ENCODE measurements around the gene ZMYND8.
"Not testable (repeated sequence)": the region's sequence is repeated elsewhere in the genome, so short reads cannot be mapped to it uniquely, and the experiment has no call there.

The ZMYND8 gene

DNA sequence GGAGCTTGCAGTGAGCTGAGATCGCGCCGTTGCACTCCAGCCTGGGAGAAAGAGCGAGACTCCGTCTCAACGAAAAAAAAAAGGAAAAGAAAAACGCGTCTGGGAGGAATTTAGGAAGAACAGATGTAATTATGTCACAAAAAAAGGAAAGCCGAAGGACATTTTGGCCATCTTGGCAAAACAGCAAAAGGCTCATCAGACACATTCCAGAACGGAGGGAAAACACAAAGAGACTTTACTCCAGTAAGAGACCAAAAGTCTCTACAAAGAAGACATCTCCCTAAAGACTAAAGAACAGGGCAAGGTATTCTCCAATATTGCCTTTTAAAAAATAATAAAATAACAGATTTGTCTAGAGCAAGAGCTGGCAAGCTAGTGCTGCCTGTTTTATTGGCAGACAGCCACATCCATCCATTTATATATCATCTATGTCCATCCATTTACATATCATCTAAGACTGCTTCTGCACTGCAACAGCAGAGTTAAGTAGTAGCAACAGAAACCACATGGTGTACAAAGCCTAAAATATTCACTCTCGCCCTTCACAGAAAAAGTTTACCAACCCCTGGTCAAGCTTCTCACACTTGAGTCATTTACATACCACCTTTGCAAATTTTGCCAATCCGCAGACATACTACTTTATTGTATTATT lies 133.9 kb downstream of the ZMYND8 start:
- DNase-seq: no peak

DNA sequence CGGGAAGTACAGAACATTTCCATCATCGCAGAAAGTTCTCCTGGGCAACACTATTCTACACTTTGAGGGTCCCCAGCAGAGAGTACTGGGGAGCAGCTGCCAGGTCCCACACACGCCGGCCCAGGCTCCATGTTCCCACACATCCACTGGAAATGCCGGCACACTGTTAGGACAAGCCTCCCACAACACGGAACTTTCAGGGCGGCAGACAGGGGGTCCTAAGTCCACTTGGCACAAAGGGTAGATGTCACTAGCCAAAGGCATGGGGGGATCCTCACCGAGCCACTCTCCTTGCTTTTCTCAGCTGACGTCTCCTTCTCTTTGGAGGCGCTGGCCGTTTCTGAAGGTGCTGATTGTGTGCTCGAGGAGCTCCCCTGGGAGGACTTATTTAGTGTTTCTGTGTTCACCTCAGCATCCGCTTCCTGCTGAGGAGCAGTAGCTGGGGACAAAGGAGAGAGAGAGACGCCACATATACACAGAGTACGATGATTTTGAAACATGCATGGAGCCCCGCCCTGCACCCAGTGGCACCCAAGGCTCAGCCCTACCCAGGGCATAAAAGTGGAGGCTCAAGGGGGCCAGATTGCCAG lies 135.4 kb downstream of the ZMYND8 start:
- no peak for DNase-seq

DNA sequence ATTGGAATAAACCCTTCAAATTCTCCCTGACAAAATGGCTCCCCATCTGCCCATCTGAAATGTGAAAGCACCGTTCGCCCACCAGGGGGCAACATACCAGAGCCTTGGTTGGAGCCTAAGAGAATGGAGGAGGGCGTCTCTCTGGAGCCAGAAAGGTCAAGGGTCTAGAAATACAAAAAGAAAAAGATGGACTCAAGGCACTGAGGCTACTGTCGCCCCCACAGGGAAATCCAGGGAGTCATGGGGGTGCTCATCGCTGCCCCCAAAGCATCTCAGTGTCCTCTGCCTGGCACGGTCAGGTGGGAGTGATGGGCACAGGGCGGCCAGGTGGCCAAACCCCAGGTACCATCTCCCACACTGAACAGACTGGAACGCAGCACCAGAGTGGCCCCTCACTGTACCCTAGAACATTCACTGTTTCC lies 136.3 kb downstream of the ZMYND8 start:
- DNase-seq: peak; percentile 14 to 31

DNA sequence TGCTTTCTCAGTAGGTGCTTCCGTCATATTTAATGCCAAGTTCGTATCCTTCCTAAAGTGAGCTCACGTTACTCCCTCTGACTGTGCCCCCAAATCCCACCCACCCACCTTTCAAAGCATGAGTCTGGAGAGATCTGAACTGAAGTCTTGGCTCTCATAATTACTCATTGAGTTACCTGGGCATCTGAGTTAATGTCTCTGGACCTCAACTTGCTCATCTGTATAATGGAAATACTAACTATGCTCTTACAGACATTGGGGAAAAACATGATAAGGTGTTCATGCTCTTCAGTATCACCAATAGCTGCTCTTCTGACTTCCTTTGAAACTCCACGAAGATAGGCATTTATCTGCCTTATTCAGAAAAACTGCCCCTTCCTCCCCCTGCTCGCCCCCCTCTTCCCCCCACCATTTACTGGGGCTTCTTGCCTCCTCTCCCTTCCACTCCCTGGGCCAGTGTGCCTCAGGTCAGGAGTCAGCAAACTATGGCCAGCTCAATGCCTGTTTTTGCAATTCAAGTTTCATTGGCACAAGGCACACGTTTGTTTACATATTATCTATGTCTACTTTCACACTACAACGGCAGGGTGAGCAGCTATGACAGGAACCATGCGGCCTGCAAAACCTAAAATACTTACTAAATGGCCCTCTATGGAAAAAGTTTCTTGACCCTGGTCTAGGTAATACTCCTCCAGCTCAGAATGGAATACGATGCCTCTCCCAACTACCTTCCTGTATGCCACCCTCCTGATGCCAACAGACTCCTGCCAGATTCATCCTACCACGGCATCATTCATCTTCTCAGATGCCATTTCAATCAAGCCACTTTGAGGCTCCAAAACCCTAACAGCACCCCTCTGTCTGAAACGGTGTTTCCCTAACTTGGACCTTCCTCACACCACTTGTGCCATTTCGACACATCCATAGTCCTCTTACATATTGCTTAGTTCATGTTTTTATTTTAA lies 138.7 kb downstream of the ZMYND8 start:
- DNase-seq: no peak

DNA sequence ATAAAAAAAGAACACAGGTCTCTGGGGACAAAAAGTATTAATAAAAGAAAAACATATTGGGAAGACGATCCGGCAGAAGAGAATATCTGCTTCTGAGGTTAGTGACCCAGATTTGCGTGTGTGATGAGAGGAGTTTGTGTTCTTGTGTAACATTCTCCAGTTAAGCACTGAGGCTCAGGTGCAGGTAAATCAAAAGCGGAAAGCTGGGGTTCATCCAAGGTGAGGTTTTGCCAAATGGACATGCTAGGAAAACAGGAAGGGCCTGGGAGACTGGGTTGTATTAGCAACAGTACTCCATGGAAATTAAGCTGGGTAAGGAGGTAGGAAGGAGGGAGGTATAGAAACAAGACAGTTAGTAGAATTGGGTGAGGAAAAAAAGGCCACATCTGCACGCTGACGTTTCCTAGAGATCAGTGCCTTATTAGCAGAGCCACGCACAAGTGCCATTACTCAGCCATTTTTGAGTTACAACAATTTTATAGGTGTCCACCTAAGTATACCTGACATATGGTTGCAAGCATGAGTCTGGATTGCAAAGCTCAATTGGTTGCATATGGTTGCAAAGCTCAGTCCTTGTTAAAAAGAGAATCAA lies 139.6 kb downstream of the ZMYND8 start:
- DNase-seq: no peak

DNA sequence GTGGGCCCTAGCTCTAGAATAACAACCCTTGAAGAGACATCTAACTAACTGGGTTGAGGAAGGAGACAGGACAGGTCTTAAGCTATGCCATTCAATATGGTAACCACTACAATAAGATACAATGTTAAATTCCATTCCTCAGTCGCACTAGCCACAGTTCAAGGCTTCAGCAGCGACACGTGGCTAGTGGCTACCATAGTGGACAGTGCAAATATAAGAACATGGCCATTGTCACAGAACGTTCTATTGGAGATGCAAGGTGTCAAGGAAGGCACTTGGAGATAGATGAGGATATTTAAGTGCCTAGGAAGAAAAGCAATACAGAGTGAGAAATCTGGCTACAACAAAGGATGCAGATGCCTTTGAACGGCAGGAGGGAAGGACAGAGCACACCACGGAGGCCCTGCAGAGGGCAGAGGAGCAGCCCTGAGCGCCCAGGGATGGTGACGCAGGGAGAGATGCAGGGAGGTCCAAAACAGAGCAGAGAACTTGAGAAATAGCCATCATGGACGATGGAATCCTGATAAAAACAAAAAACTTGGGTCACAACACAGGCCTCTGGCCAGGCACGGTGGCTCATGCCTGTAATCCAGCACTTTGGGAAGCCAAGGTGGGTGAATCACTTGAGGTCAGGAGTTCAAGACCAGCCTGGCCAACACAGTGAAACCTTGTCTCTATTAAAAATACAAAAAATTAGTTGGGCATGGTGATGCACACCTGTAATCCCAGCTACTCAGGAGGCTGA lies 140.7 kb downstream of the ZMYND8 start:
- DNase-seq: no peak

DNA sequence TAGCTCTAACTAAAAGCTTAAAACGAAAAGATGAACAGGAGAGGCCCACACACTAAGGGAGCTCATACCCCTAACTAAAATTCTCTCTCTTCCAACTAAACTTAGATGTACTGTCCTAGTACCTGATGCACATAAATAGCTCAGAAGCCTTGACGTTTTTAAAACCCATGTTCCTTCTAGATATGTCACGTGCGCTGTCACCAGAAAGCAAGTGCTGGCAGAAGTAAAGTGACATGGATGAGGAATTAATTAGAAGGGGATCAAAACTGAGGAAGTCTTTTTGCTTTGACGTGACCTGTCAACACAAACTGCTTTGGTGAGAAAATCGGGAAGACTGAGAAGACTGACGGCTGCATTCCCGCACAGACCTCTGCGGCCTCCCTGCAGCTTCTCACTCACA lies 142.5 kb downstream of the ZMYND8 start:
- DNase-seq: no peak

DNA sequence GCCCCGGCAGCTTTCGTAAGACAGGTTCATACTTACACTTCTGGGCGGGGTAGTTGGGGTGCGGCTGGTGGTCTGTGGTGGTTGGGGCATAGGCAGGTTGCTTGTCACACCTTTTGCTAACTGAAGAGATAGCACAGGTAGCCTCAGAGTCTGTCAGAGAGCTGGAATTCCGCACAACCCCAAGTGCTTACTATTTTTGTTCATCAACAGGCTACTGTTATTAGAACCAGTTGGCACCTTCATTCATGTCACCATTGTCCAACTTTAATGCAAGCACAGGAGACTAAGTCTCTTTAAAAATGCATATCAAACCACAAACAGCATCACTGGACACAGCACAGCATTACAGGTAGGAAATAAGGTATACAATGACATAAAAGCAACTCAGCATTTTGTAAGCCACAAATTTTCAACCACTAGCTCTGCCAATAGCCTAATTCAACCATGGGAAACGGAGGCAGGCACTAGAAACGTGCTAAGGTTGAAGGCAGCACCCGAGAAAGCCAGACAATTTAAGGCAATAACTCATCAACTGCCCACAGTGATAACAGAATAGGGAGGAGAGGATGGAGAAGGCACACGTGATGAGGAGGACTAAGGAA lies 143.8 kb downstream of the ZMYND8 start:
- no peak for DNase-seq

DNA sequence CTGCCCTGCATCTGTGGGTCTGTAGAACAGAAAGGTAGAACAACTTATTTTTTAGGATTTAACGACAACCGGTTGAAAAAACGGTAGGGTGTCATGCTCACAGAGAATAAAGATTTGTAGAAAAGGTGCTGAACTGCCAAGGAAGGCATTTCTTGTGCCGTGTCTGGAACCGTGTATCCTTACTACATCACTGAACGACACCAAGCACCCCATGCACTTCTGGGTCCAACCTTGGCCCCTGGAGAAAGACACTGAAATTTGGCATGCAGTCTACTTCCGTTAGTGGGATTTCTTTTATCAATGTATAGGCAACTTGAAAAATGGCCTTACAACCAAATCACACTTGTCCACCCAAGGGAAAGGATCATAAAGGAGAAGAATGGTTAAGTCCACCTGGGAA lies 145.5 kb downstream of the ZMYND8 start:
- no peak for DNase-seq

DNA sequence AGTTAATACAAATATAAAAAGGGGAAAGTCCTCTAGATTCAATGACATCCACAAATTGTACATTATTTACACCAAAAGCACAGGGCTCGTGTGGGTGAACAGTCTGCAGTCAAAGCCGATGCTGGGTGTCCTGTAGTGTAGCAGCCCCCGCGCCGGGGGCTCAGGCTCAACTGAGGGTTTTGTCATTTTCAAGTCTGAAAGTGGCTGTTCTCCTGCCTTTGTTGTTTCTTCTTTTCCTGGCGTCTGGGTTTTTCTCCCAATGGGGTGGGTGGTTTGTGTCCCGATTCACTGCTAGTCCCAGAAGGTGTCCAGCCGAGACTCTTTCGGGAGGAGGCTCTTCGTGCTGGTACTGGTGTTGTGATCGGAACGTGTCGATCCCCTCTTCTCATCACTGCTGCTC lies 146.0 kb downstream of the ZMYND8 start:
- no peak for DNase-seq

DNA sequence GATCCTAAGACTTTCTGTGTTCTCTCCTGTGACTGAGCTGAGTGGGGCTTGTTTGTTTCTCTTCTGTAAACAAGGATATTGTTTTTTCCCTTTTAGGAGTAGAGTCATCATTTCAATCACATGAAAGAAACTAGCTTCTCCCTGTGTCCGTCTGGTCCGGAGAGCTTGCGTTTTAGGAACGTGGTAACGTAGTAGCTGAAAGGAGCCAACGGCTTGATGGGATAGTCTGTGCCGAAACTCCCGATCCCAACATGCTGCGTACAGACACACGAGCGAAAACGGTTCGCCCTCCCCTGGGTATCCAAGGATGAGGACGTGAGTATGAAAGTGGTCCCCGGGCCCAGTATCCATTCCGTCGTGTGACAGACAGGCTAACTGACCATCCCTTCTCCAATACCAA lies 146.5 kb downstream of the ZMYND8 start:
- no peak for DNase-seq

DNA sequence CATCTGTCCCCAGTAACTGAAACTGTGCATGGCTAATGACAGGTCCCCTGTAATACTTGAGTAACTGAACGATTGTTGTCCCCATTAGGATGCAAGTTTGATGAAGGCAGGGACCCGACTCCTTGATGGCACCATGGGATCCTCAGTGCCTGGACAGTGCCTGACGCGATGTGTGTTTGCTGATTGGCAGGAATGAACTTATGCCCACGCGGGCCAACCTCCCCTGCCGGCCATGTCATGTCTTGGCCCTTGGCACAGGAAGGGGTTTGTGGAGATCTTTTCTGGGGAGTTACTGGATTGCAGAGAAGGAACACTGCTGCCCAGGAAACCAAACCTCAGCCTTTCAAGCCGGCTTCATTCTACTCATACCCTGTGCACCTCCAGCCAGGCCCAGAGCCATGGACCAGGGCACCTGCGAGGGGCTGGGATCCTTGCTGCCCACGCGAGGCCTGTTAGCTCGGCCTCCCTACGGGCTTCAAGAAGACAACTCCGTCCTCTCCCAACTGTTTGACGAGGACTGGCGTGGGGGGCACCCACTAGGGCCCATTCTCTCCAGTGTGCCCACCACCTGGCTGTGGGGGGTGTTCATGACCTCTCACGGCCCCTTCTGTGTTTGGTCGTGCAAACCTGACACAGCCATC lies 147.8 kb downstream of the ZMYND8 start:
- DNase-seq: no peak

DNA sequence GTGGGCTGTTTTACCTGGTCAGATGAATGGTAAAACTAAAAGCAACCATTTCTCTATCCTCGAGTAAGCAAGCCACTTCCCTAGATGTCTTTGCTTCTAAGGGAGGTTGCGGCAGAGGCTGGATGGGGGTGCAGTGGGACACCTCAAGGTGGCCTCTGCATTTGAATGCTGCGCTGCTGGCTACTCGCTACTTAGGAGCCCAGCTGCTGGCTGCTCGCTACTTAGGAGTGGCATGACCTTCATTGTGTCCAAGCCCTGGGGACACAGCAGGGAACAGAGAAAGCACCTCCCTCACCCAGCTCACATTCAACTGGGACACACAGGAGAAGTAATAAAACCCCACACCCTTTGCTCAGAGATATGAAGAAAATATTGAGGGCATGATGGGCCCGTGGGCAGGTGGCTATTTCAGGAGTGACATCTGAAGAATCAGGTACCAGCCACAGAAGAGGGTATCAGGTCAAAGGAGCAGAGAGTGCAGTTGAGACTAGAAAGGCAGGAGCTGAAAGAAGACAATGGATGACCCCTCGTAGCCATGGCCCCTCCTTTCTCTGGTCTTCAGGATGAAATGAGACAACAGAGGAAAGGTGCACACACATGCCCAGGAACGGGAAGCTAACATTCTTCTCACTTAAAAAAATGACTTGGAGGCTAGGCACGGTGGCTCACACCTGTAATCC lies 149.4 kb downstream of the ZMYND8 start:
- DNase-seq: no peak

DNA sequence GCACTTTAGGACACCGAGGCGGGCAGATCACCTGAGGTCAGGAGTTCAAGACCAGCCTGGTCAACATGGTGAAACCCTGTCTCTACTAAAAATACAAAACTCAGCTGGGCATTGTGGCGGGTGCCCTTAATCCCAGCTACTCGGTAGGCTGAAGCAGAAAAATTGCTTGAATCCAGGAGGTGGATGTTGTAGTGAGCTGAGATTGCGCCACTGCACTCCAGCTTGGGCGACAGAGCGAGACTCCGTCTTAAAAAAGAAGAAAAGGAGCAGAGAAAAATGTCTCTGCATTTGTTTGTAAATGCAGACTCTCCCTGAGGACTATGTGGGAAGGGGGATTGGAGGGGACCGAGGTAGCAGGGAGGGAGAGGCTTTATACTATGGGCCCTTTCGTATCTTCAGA lies 149.9 kb downstream of the ZMYND8 start:
- not testable (repeated sequence) for DNase-seq

DNA sequence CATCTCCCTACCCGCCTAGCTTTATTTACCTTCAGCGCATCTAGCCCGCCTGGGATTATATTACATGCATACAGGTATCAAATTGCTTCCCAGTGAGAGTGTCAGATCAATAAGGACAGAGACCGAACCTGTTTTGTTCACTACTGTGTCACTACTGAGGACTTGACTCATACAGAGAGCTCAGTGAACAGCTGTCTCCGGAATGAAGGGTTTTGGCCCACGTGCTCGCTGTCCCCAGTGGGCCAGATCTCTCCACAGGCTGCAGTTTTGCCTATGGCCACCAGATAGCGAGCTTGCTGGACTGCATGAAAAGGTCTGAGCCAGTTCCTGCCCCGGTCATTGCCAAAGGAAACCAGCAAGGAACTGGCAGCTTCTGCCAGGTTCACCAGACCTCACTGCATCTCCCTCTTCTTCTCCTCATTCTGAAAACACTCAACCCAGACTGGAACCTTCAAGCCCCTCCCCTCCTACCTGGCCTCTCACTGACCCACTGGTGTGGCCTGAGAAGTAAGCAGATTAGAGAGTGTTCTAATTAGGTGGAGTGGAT lies 150.8 kb downstream of the ZMYND8 start:
- peak; percentile 39 to 44 for DNase-seq

DNA sequence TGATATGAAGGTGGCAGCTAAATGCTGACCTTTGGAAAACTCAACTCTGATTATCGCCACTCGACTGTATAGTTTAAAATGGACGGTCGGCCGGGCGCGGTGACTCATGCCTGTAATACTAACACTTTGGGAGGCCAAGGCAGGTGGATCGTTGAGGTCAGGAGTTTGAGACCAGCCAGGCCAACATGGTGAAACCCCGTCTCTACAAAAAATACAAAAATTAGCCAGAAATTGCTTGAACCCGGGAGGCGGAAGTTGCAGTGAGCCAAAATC lies 151.7 kb downstream of the ZMYND8 start:
- DNase-seq: not testable (repeated sequence)

DNA sequence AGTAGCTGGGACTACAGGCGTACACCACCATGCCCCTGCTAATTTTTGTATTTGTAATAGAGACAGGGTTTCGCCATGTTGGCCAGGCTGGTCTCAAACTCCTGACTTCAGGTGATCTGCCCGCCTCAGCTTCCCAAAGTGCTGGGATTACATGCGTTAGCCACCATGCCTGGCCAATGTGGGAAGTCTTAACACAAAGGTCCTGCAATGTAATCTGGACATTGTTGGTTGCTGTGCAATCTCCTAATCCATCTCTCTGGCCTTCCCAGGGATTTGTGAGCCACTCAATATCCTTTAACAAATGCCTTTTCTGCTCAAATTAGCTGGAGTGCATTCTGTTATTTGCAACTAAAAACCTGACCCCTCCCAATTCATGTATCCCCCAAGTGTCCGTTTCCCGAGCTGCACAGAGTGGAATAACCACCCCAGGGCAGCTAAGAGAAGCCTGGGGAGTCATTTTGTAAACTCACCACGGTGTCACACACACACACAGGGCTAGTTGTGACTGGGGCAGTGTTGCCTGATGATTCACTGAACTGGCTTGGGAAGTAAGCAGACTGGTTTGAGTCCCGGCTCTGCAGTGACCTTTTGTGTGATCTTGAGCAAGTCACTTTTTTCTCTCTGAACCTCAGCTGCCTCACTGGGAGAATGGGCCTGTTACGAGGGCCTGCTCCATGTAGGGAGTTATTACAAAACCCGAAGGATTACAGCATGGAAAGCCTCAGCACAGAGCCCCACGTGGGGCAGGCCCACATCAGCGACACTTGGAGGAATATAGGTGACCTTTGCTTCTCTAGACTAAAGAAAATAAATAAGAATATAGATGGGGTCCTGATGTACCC lies 152.3 kb downstream of the ZMYND8 start:
- no peak for DNase-seq

DNA sequence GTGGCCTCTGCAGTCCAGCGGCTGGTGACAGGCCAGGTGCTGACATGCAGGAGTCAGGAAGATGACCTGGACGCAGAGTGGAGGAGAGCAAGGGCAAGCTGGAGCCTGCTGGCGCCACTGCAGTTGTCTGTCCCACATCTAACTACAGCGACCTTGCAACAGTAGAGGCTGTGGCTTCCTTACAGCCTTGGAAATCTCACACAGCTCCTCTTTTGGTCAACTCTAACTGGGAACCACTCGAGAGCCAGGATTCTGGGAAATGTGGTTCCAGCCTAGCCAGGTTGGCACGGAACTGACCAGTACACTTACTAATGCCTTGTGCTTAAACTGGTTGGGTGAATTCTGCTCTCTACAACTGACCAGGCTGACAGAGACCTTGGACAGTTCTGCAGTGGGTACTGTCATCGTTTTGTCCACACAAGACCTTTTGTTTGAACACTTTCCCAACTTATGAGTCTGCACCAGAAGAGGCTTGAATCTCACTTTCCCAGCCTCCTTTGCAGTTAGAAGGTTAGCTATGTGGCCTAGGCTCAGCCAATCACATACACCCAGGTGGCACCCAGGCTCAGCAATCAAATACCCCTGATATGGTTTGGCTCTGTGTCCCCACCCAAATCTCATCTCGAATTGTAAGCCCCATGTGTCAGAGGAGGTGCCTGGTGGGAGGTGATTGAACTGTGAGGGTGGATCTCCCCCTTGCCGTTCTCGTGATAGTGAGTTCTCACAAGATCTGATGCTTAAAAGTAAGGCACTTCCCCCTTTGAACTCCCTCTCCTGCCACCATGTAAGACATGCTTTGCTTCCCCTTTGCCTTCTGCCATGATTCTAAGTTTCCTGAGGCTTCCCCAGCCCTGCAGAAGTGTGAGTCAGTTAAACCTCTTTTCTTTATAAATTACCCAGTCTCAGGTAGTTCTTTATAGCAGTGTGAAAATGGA lies 153.5 kb downstream of the ZMYND8 start:
- DNase-seq: no peak
